GM12878 (cell line): ENCODE results near the gene SELENOO. TPM values are rescaled to one million over a fixed set of nuclear protein-coding genes. Genes with fewer than 3 reads are reported as not detected.
A peak's percentile ranks its signal among the peaks of the same experiment; 100 is the strongest.

Experiments
- ATAC-seq: fragments of 200-7000 bp; cut with Tn5 transposase; 3 replicates; pipeline ENCODE4 v1.9.1; 2020; ENCODE audit warnings: mild to moderate bottlenecking, moderate library complexity
- BruUV-seq: library from RNA; stranded (reverse); fragments of 400-500 nt; replicated peaks from 2 replicates; lab custom pipeline; 2021; lab: Mats Ljungman, UMichigan
- CTCF ChIA-PET: fragments of 300-600 bp; sonication (Branson Sonifier 250); formaldehyde crosslinking; extraction: SDS; loops from one replicate; lab custom pipeline; 2021; ENCODE audit warnings: inconsistent platforms; lab: Yijun Ruan, JAX
- POLR2A ChIA-PET: fragments of 350-600 bp; formaldehyde crosslinking; extraction: SDS; loops from one replicate; lab custom pipeline; 2021; ENCODE audit warnings: inconsistent platforms; lab: Charles Lee
- RAD21 ChIA-PET: fragments of 300-600 bp; sonication (Branson Sonifier 250); formaldehyde crosslinking; loops from one replicate; lab custom pipeline; 2023; ENCODE audit warnings: antibody characterized with exemption; ENCODE audit not compliant: unreplicated experiment; lab: Charles Lee
- SMC1A ChIA-PET: fragments of 300-600 bp; sonication (Branson Sonifier 250); formaldehyde crosslinking; loops from one replicate; lab custom pipeline; 2023; ENCODE audit not compliant: unreplicated experiment, uncharacterized antibody; lab: Charles Lee
- DNase-seq: peaks from one replicate; pipeline ENCODE4 v3.0.0-alpha.2; 2011; ENCODE audit warnings: low read depth, low spot score
- FAIRE-seq: peaks from 3 replicates; lab custom pipeline; 2011; peaks lifted over from hg19 to GRCh38; lab: Jason Lieb, UNC
- H2AFZ ChIP-seq: 2 replicates; pipeline ENCODE4 v1.6.0; 2011; ENCODE audit warnings: low read depth, low read length, control low read depth; ENCODE audit not compliant: control insufficient read depth
- H3K27ac ChIP-seq: 2 replicates; pipeline ENCODE4 v1.5.1; 2011; ENCODE audit warnings: control low read depth; ENCODE audit not compliant: control insufficient read depth, insufficient read depth
- H3K27me3 ChIP-seq, 2 experiments: replicated peaks in 1 of 2; 2 replicates each; pipeline versions ENCODE4 v1.6.0 to v1.6.1; 2011; ENCODE audit warnings: low read length in 1 of 2; ENCODE audit not compliant: control insufficient read depth in 2 of 2, insufficient read depth in 2 of 2
- H3K36me3 ChIP-seq, 2 experiments: 2 replicates each; pipeline ENCODE4 v1.5.1; 2011; ENCODE audit warnings: low read length in 1 of 2; ENCODE audit not compliant: control insufficient read depth in 2 of 2, insufficient read depth in 2 of 2
- H3K4me1 ChIP-seq: 2 replicates; pipeline ENCODE4 v1.6.1; 2011; ENCODE audit warnings: mild to moderate bottlenecking, low read length, moderate library complexity, mixed read lengths; ENCODE audit not compliant: control insufficient read depth, insufficient read depth
- H3K4me2 ChIP-seq: 2 replicates; pipeline ENCODE4 v1.6.0; 2011; ENCODE audit warnings: control low read depth; ENCODE audit not compliant: control insufficient read depth, insufficient read depth
- H3K4me3 ChIP-seq: fragments of 200-600 bp; sonication (generic); 2 replicates; pipeline ENCODE4 v1.5.1; 2016
- H3K79me2 ChIP-seq: 2 replicates; pipeline ENCODE4 v1.6.0; 2011; ENCODE audit warnings: low read length; ENCODE audit not compliant: control insufficient read depth, insufficient read depth
- H3K9ac ChIP-seq: 2 replicates; pipeline ENCODE4 v1.8.0; 2011; ENCODE audit warnings: low read length, control low read depth, mixed read lengths; ENCODE audit not compliant: control insufficient read depth, insufficient read depth
- H3K9me3 ChIP-seq: replicated peaks from 3 replicates; pipeline ENCODE4 v1.5.1; 2011; ENCODE audit warnings: mild to moderate bottlenecking, low read length; ENCODE audit not compliant: control insufficient read depth, insufficient read depth
- H4K20me1 ChIP-seq: 2 replicates; pipeline ENCODE4 v1.6.0; 2011; ENCODE audit not compliant: control insufficient read depth, insufficient read depth
- ASH2L ChIP-seq: fragments of 300-600, 200-600 bp; sonication (generic); IDR thresholded peaks from 2 replicates; pipeline ENCODE4 v1.6.1; 2017; ENCODE audit warnings: low read depth, mild to moderate bottlenecking, borderline replicate concordance
- BCLAF1 ChIP-seq: fragments of 450-650 bp; IDR thresholded peaks from 2 replicates; pipeline ENCODE4 v1.6.1; 2017; ENCODE audit warnings: antibody characterized with exemption, mild to moderate bottlenecking, moderate library complexity
- BHLHE40 ChIP-seq, 2 experiments: fragments of 450-650 bp in 1 of 2; IDR thresholded peaks; 2 replicates each; pipeline ENCODE4 v1.6.1; 2011 to 2017; ENCODE audit warnings: low read depth in 2 of 2, borderline replicate concordance in 1 of 2, improper control_type of control experiment in 1 of 2, low read length in 1 of 2, mild to moderate bottlenecking in 1 of 2
- CREM ChIP-seq: IDR thresholded peaks from 2 replicates; pipeline ENCODE4 v1.6.1; 2014; ENCODE audit warnings: antibody characterized with exemption, low read depth
- ETV6 ChIP-seq, 2 experiments: fragments of 450-650 bp in 1 of 2; IDR thresholded peaks in 1 of 2; conservative IDR thresholded peaks in 1 of 2; 2 replicates each; pipeline ENCODE4 v1.6.1; 2014; ENCODE audit warnings: antibody characterized with exemption in 1 of 2, borderline replicate concordance in 1 of 2, low read depth in 1 of 2, mild to moderate bottlenecking in 1 of 2, moderate library complexity in 1 of 2
- GATAD2B ChIP-seq: fragments of 450-650 bp; conservative IDR thresholded peaks from 2 replicates; pipeline ENCODE4 v1.6.1; 2017; ENCODE audit warnings: low read depth, mild to moderate bottlenecking, moderate library complexity
- NBN ChIP-seq: fragments of 450-650 bp; IDR thresholded peaks from 2 replicates; pipeline ENCODE4 v1.6.1; 2016
- RBBP5 ChIP-seq: fragments of 200-600 bp; sonication (generic); conservative IDR thresholded peaks from 2 replicates; pipeline ENCODE4 v1.6.1; 2016
- REST ChIP-seq: IDR thresholded peaks from 2 replicates; pipeline ENCODE4 v1.6.1; 2012; ENCODE audit warnings: mild to moderate bottlenecking, low read depth, low read length
- SMAD5 ChIP-seq: IDR thresholded peaks from 2 replicates; pipeline ENCODE4 v1.6.1; 2016; ENCODE audit warnings: antibody characterized with exemption, low read depth
- SMARCA5 ChIP-seq: fragments of 450-650 bp; IDR thresholded peaks from 2 replicates; pipeline ENCODE4 v1.6.1; 2017; ENCODE audit warnings: mild to moderate bottlenecking
- SRF ChIP-seq, 2 experiments: IDR thresholded peaks; 2 replicates each; pipeline ENCODE4 v1.6.1; 2011; ENCODE audit warnings: low read depth in 2 of 2, low read length in 2 of 2, mild to moderate bottlenecking in 1 of 2, moderate library complexity in 1 of 2
- ZBTB33 ChIP-seq: fragments of 450-650 bp; IDR thresholded peaks from 2 replicates; pipeline ENCODE4 v1.6.1; 2017; ENCODE audit warnings: mild to moderate bottlenecking
- ZNF207 ChIP-seq: fragments of 450-650 bp; IDR thresholded peaks from 2 replicates; pipeline ENCODE4 v1.6.1; 2014; ENCODE audit warnings: antibody characterized with exemption, mild to moderate bottlenecking, borderline replicate concordance
- WGBS: methylation state at CpG from one replicate; pipeline ENCODE4 v1.1.6; 2016; ENCODE audit warnings: low lambda C conversion rate; ENCODE audit not compliant: insufficient replicate concordance, insufficient coverage; ENCODE audit errors: missing lambda C conversion rate; 5-methylcytosine and 5-hydroxymethylcytosine counted together
- in situ Hi-C: fragments of 300-500 bp; cut with MboI; formaldehyde crosslinking; loops from 9 replicates; pipeline ENCODE4 v1.14.3; 2018; ENCODE audit warnings: mixed read lengths
- intact Hi-C: fragments of 100-400 bp; cut with micrococcal nuclease; formaldehyde crosslinking; loops from one replicate; pipeline ENCODE4 v1.14.2; 2022; ENCODE audit not compliant: unreplicated experiment
- polyA plus RNA-seq, 11 experiments: library from polyadenylated mRNA; depleted of rRNA in 4 of 11; unstranded in 6 of 11; stranded (reverse) in 5 of 11; fragments of >200 nt; fragmentation: Nextera tagmentation in 4 of 11; fragmentation: Illumina TruSeq in 1 of 11; extraction: Ambion mirVana in 4 of 11; extraction: Trizol in 1 of 11; gene quantifications; 1 replicate in 1 of 11; 2 replicates in 10 of 11; pipeline versions ENCODE4 v1.2.1 to v1.2.3, GENCODE V29; 2011 to 2016; ENCODE audit warnings: inconsistent platforms in 2 of 11, missing spikeins in 2 of 11, low read depth in 1 of 11
- total RNA-seq, 4 experiments: library from RNA; depleted of rRNA in 3 of 4; stranded (reverse); fragments of >200 nt in 3 of 4; fragmentation: Illumina TruSeq in 1 of 4; extraction: Trizol in 1 of 4; gene quantifications; 2 replicates each; pipeline versions ENCODE4 v1.2.1 to v1.2.3, GENCODE V29; 2013 to 2021

SELENOO gene
- total and polyA plus RNA-seq, 10 of the 15 experiments (the other 5 are each of a cell fraction or from before 2014, with no cell fraction given): 0.42 to 23.3 (median 3.3) TPM

- Histone ChIP-seq H3K9ac (peak overlapping the region; percentile 89), H3K27ac (peak overlapping the region; percentile 98), H3K27me3 (no peaks in the 10 kb centered on the region), H3K4me1 (peaks cover 73% of the 10 kb centered on the region), H3K4me3 (peak overlapping the region; percentile 64), H2AFZ (no peak overlapping the region; the same call in 1 of the 2 replicates), H4K20me1 (no peaks in the 10 kb centered on the region), H3K36me3 (peaks cover 0 to 24% of the 10 kb centered on the region in 2 experiments; a peak in 3 of 4 replicates), H3K4me2 (peak overlapping the region; percentile 90), H3K79me2 (peaks cover 75% of the 10 kb centered on the region), H3K9me3 (no peaks in the 10 kb centered on the region)
- FAIRE-seq: peak; percentile 97
- WGBS: 0% methylated on average over 40 of the region's 43 CpGs
- ChIA-PET SMC1A (no interaction called here), CTCF (interaction anchor here (0.9 to 2.1 kb wide), 4 partner anchors 12 to 60 kb away, joined by 3 to 5 read pairs (median 3); partner anchors contain the start of gene HDAC10), POLR2A (interaction anchor here (0.6 to 2.2 kb wide), 10 partner anchors 10 to 349 kb away, joined by 3 to 6 read pairs (median 3); no protein-coding TSS in a partner anchor), RAD21 (interaction anchor here (0.6 to 2.1 kb wide), 8 partner anchors 11 to 309 kb away, joined by 3 to 5 read pairs (median 4); no protein-coding TSS in a partner anchor)
- ATAC-seq: peak; percentile 58
- intact Hi-C loops: loop anchor here (10.0 kb wide), 1 partner anchor 256 kb away; no protein-coding TSS in a partner anchor
- in situ Hi-C loops: no loop called here
- no TSS peak for BruUV-seq
- DNase-seq: peak; percentile 76
- TF ChIP-seq BHLHE40 (IDR thresholded peaks at IDR 0.05; ENCODE audit: borderline replicate concordance in 1 of 2, low read depth in 2 of 2, low read length in 1 of 2) (peak; percentile 43 to 63), CREM (peak; percentile 82; the same call in 1 of the 2 replicates), SMARCA5 (no peak), NBN (0 out of 2 replicates have a peak, but pooled peaks have one; percentile 73), BCLAF1 (no peak), GATAD2B (peak; percentile 61; the same call in 1 of the 2 replicates), ZBTB33 (no peak), ETV6 (conservative IDR thresholded peaks at IDR 0.05 in 1 of 2, IDR thresholded peaks at IDR 0.05 in 1 of 2; ENCODE audit: borderline replicate concordance in 1 of 2, low read depth in 1 of 2) (no peak), REST (no peak), RBBP5 (0 out of 2 replicates have a peak, but pooled peaks have one; percentile 55), ZNF207 (no peak; the same call in 1 of the 2 replicates), SRF (IDR thresholded peaks at IDR 0.05; ENCODE audit: low read depth in 2 of 2, low read length in 2 of 2) (peak; percentile 68 to 83), ASH2L (no peak), SMAD5 (peak; percentile 49; the same call in 1 of the 2 replicates)
These were observed 10.4 kb upstream of the SELENOO start for GRCh38 chr22:50190182-50190940.
